ENCODE data around the gene SELENOS.
A peak's percentile ranks its signal among the peaks of the same experiment; 100 is the strongest.

SELENOS gene
- 42.4 to 53.3 reads per million in 2 donors for total RNA-seq

- peak; percentile 85 for DNase-seq
These were observed at the start of gene SELENOS for GRCh38 chr15:101277038-101277822. Gene SELENOS (minus strand): TSS chr15:101277485. CDS start chr15:101277417, 68 bp downstream.

GRCh38 chr15:101326462-101327146, 49.3 kb upstream of the SELENOS start:
- DNase-seq: no peak

GRCh38 chr15:101326026-101326315, 48.7 kb upstream of the SELENOS start:
- no peak for DNase-seq

- no peak for DNase-seq
These were observed 48.2 kb upstream of the SELENOS start for GRCh38 chr15:101325263-101326025.

- DNase-seq: no peak
These were observed 47.4 kb upstream of the SELENOS start for GRCh38 chr15:101324524-101325177.

- DNase-seq: no peak
These were observed 46.7 kb upstream of the SELENOS start for GRCh38 chr15:101323793-101324523.

GRCh38 chr15:101322854-101323477, 45.7 kb upstream of the SELENOS start:
- DNase-seq: no peak

- DNase-seq: no peak
These were observed 44.9 kb upstream of the SELENOS start for GRCh38 chr15:101322016-101322695.

- peak; percentile 21 for DNase-seq
These were observed 43.3 kb upstream of the SELENOS start for GRCh38 chr15:101320501-101321052.

GRCh38 chr15:101318839-101319238, 41.6 kb upstream of the SELENOS start:
- no peak for DNase-seq

GRCh38 chr15:101318147-101318819, 41.0 kb upstream of the SELENOS start:
- no peak for DNase-seq

- no peak for DNase-seq
These were observed 40.1 kb upstream of the SELENOS start for GRCh38 chr15:101317336-101317872.

- no peak for DNase-seq
These were observed 39.2 kb upstream of the SELENOS start for GRCh38 chr15:101316529-101316928.

GRCh38 chr15:101315736-101316135, 38.5 kb upstream of the SELENOS start:
- no peak for DNase-seq

GRCh38 chr15:101314336-101315125, 37.2 kb upstream of the SELENOS start:
- DNase-seq: no peak

GRCh38 chr15:101313041-101313761, 35.9 kb upstream of the SELENOS start:
- DNase-seq: no peak

GRCh38 chr15:101310508-101310907, 33.2 kb upstream of the SELENOS start:
- no peak for DNase-seq

GRCh38 chr15:101310161-101310480, 32.8 kb upstream of the SELENOS start:
- no peak for DNase-seq
